Esophagus squamous epithelium (tissue), 5 donors: Measurements from ENCODE around the gene ENOPH1. TPM values are rescaled to one million over a fixed set of nuclear protein-coding genes. Genes with fewer than 3 reads are reported as not detected.
"Not testable (repeated sequence)": the region's sequence is repeated elsewhere in the genome, so short reads cannot be mapped to it uniquely, and the experiment has no call there.

Experiments
- DNase-seq: peaks from one replicate; lab custom pipeline; 2025; lab: John Stamatoyannopoulos, UW
- H3K27ac ChIP-seq, 4 donors: fragments of 200-600 bp; sonication (generic); one replicate each; pipeline ENCODE4 v1.5.1; 2016 to 2019; ENCODE audit warnings: mild to moderate bottlenecking in 1 of 4
- H3K27me3 ChIP-seq, 4 donors: fragments of 200-600 bp; sonication (generic); 1 replicate in 3 of 4; 2 replicates in 1 of 4; pipeline versions ENCODE4 v1.5.1 to v1.6.0; 2017 to 2021; ENCODE audit warnings: antibody characterized with exemption in 1 of 4
- H3K36me3 ChIP-seq, 3 donors: fragments of 200-600 bp; sonication (generic); one replicate each; pipeline ENCODE4 v1.5.1; 2016 to 2019
- H3K4me1 ChIP-seq, 3 donors: fragments of 200-600 bp; sonication (generic); one replicate each; pipeline ENCODE4 v1.5.1; 2017 to 2019
- H3K4me3 ChIP-seq, 4 donors: fragments of 200-600 bp; sonication (generic); 1 replicate in 3 of 4; 2 replicates in 1 of 4; pipeline ENCODE4 v1.5.1; 2016 to 2019; ENCODE audit warnings: mild to moderate bottlenecking in 2 of 4, moderate library complexity in 1 of 4
- H3K9me3 ChIP-seq, 3 donors: fragments of 200-600 bp; sonication (generic); one replicate each; pipeline ENCODE4 v1.5.1; 2016 to 2019
- CTCF ChIP-seq, 6 experiments: fragments of 450-650 bp in 4 of 6; fragments of 200-600 bp in 2 of 6; sonication (generic) in 2 of 6; IDR thresholded peaks; one replicate each; pipeline ENCODE4 v1.5.1; 2016 to 2019; ENCODE audit warnings: antibody characterized with exemption in 6 of 6, mild to moderate bottlenecking in 4 of 6, moderate library complexity in 4 of 6
- POLR2A ChIP-seq, 4 donors: fragments of 450-650 bp; IDR thresholded peaks; one replicate each; pipeline ENCODE4 v1.6.1; 2017; ENCODE audit warnings: antibody characterized with exemption in 4 of 4, mild to moderate bottlenecking in 4 of 4, moderate library complexity in 3 of 4
- WGBS, 2 donors: methylation state at CpG; one replicate each; pipeline ENCODE4 v1.1.5; 2018; 5-methylcytosine and 5-hydroxymethylcytosine counted together
- intact Hi-C: fragments of 100-400 bp; cut with DNase I; formaldehyde crosslinking; loops from one replicate; pipeline ENCODE4 v1.15.0; 2022
- total RNA-seq, 4 donors: library from RNA; depleted of rRNA; stranded (reverse); fragments of >200 nt; gene quantifications; one replicate each; pipeline ENCODE4 v1.1.0, GENCODE V29; 2016
- donor health status: DM: yes; HTN: yes; CAD: no.

Gene ENOPH1
- total RNA-seq, 4 donors from 2014 or later, result 21.3 to 39.8 (median 29.9) TPM

- H3K4me3 ChIP-seq, result no peak overlapping the region
- DNase-seq, result no peak
- peaks cover 0 to 5% (median 0%) of the 10 kb centered on the region in 3 donors for H3K9me3 ChIP-seq
- H3K27ac ChIP-seq, result no peak overlapping the region
- 63 to 70% methylated on average over 2 of the region's 2 CpGs for WGBS, 2 donors
- peaks cover 0 to 14% (median 0%) of the 10 kb centered on the region in 3 donors for H3K4me1 ChIP-seq
- H3K36me3 ChIP-seq, result no peaks in the 10 kb centered on the region
- TF ChIP-seq POLR2A (IDR thresholded peaks at IDR 0.05) (no peak), CTCF (IDR thresholded peaks at IDR 0.05) (no peak)
- intact Hi-C loops, result no loop called here
- no peaks in the 10 kb centered on the region for H3K27me3 ChIP-seq
Measured at GRCh38 chr4:82382751-82383150, 47.6 kb upstream of the ENOPH1 start.

DNA sequence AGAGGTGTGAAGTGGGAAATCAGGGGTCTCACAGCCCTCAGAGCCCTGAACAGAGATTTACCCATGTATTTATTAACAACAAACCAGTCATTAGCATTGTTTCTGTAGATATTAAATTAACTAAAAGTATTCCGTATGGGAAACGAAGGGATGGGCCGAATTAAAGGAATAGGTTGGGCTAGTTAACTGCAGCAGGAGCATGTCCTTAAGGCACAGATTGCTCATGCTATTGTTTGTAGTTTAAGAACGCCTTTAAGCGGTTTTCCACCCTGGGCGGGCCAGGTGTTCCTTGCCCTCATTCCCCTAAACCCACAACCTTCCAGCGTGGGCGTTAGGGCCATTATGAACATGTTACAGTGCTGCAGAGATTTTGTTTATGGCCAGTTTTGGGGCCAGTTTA lies 44.1 kb upstream of the ENOPH1 start:
- H3K27me3 ChIP-seq, H3K27ac ChIP-seq, intact Hi-C loops, H3K9me3 ChIP-seq, H3K4me1 ChIP-seq, H3K36me3 ChIP-seq, H3K4me3 ChIP-seq, DNase-seq: not testable (repeated sequence)
- 81 to 85% methylated on average over 8 of the region's 8 CpGs for WGBS, 2 donors

DNA sequence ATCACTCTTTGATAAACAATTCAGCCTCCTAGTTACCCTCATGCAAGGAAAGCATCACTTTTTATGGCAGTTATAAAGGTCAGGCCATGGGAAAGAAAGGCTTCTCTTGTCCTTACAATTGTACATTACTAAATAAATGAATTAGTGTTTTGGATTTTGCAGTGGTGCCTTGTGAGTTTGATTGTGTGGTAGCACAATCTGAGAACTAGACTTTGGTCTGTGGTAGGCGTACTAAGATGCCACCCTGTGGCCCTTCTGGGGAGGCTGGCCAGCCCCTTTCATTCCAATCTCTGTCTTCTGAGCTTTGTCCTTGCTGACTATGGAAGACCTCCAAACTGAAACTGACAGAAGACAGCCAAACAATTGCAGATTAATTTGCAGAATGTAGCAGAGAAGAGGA lies 42.0 kb upstream of the ENOPH1 start:
- H3K27me3 ChIP-seq, result no peaks in the 10 kb centered on the region
- no peak overlapping the region for H3K27ac ChIP-seq
- intact Hi-C loops, result no loop called here
- no peak for DNase-seq
- H3K9me3 ChIP-seq, result peaks cover 0 to 5% (median 0%) of the 10 kb centered on the region in 3 donors
- TF ChIP-seq POLR2A (IDR thresholded peaks at IDR 0.05), result no peak
- no peak for TF ChIP-seq CTCF (IDR thresholded peaks at IDR 0.05)
- H3K4me1 ChIP-seq, result no peaks in the 10 kb centered on the region
- no peaks in the 10 kb centered on the region for H3K36me3 ChIP-seq
- 50 to 67% methylated on average over 1 of the region's 1 CpG for WGBS, 2 donors
- H3K4me3 ChIP-seq, result no peak overlapping the region

DNA sequence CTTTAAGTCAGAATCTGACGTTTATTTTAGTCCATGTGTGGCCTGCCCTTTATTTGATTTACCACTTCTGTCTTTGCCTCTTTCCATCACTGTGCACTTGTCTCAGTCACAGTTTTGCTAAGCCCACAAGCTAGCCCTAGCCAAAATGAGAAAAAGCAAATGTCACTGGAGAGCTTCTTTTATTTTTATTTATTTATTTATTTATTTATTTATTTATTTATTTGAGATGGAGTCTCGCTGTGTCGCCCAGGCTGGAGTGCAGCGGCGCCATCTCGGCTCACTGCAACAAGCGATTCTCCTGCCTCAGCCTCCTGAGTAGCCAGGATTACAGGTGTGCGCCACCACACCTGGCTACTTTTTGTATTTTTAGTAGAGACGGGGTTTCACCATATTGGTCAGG lies 40.3 kb upstream of the ENOPH1 start:
- H3K9me3 ChIP-seq, H3K27me3 ChIP-seq, intact Hi-C loops, H3K27ac ChIP-seq, DNase-seq, H3K4me3 ChIP-seq, H3K36me3 ChIP-seq, H3K4me1 ChIP-seq: not testable (repeated sequence)
- WGBS, 2 donors, result 87% methylated on average over 4 to 9 of the region's 9 CpGs

- WGBS, 2 donors, result 51 to 64% methylated on average over 2 to 3 of the region's 3 CpGs
Measured at GRCh38 chr4:82394896-82395295, 35.5 kb upstream of the ENOPH1 start.

DNA sequence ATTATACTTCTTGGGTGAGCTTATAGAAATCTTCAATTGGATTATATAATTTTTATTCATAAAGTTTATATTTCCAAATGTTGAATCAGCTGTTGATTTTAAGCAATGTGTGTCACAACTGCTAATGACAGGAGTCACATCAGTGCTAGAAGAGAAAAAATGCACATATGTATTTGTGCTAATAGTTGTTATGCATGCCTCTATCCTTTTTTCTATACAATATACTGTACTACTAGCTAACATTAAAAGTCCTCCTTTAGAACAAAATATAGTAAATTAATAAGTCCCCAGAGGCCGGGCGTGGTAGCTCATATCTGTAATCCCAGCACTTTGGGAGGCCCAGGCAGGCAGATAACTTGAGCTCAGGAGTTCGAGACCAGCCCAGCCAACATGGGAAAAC lies 32.9 kb upstream of the ENOPH1 start:
- Histone ChIP-seq H3K27ac (no peak overlapping the region), H3K9me3 (no peaks in the 10 kb centered on the region), H3K27me3 (no peaks in the 10 kb centered on the region), H3K4me1 (peaks cover 0 to 5% (median 0%) of the 10 kb centered on the region in 3 donors), H3K36me3 (no peaks in the 10 kb centered on the region), H3K4me3 (no peak overlapping the region)
- TF ChIP-seq POLR2A (IDR thresholded peaks at IDR 0.05), result no peak
- no peak for TF ChIP-seq CTCF (IDR thresholded peaks at IDR 0.05)
- intact Hi-C loops, result no loop called here
- 80 to 86% methylated on average over 3 of the region's 3 CpGs for whole genome bisulfite sequencing, 2 donors
- DNase-seq, result no peak

More at GRCh38 chr4:82394896-82395295, 35.5 kb upstream of the ENOPH1 start:
- DNase-seq, result no peak
- Histone ChIP-seq H3K27ac (peak overlapping the region in 1 of 4 donors; percentile 18), H3K36me3 (no peaks in the 10 kb centered on the region), H3K4me3 (no peak overlapping the region), H3K9me3 (no peaks in the 10 kb centered on the region), H3K27me3 (no peaks in the 10 kb centered on the region), H3K4me1 (peaks cover 0 to 5% (median 0%) of the 10 kb centered on the region in 3 donors)
- TF ChIP-seq POLR2A (IDR thresholded peaks at IDR 0.05) (no peak), CTCF (IDR thresholded peaks at IDR 0.05) (no peak)
- intact Hi-C loops, result no loop called here
